GM12873 (cell line): ENCODE data around the gene OVCA2.
A peak's percentile ranks its signal among the peaks of the same experiment; 100 is the strongest.

Source experiments
- TF ChIP-seq, protein P1 (sequence below): IDR thresholded peaks from 2 replicates; pipeline ENCODE4 v1.5.1; 2012; ENCODE audit warnings: low read depth, mild to moderate bottlenecking, moderate library complexity, low read length, control low read depth; ENCODE audit not compliant: insufficient read depth; ENCODE audit errors: missing control alignments

OVCA2 gene

DNA sequence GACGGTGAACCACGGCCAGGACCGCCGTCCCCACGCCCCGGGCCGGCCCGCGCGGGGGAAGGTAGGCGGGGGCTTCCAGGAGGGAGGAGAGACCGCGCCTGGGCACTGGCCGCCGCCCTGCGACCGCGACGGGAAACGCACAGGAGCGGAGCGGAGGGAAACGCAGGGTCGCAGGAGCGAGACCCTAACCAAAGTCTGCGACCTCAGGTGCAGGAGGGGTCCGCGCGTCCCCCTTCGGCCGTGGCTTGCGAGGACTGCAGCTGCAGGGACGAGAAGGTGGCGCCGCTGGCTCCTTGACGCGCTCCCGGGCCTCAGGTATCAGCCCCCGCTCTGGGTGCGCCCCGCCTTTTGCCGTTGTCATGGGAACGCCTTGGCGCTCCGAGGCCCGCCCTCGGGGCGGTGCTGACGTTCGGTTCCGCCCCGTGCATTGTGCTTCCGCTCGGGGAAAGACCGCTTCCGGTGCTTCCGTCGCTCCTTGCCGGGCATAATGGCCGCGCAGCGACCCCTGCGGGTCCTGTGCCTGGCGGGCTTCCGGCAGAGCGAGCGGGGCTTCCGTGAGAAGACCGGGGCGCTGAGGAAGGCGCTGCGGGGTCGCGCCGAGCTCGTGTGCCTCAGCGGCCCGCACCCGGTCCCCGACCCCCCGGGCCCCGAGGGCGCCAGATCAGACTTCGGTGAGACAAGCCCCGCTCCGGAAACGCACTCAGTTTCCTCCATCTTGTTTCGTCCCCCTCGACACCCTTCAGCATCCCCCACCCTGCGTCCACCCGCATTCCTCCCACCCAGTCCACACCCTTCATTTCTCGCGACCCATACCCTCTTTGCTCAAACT, at the start of gene OVCA2:
Gene OVCA2 (plus strand): TSS at position 462 of the 829 bp plus-strand sequence. CDS start 26 bp downstream, at position 488.
- TF ChIP-seq, protein P1, sequence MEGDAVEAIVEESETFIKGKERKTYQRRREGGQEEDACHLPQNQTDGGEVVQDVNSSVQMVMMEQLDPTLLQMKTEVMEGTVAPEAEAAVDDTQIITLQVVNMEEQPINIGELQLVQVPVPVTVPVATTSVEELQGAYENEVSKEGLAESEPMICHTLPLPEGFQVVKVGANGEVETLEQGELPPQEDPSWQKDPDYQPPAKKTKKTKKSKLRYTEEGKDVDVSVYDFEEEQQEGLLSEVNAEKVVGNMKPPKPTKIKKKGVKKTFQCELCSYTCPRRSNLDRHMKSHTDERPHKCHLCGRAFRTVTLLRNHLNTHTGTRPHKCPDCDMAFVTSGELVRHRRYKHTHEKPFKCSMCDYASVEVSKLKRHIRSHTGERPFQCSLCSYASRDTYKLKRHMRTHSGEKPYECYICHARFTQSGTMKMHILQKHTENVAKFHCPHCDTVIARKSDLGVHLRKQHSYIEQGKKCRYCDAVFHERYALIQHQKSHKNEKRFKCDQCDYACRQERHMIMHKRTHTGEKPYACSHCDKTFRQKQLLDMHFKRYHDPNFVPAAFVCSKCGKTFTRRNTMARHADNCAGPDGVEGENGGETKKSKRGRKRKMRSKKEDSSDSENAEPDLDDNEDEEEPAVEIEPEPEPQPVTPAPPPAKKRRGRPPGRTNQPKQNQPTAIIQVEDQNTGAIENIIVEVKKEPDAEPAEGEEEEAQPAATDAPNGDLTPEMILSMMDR, result peak; percentile 55

GRCh38 chr17:1992541-1992940, 49.3 kb upstream of the OVCA2 start:
- TF ChIP-seq, protein P1, result no peak

GRCh38 chr17:1994707-1995106, 47.1 kb upstream of the OVCA2 start:
- TF ChIP-seq, protein P1, result no peak

GRCh38 chr17:1995321-1995892, 46.4 kb upstream of the OVCA2 start:
- TF ChIP-seq, protein P1, result no peak

DNA sequence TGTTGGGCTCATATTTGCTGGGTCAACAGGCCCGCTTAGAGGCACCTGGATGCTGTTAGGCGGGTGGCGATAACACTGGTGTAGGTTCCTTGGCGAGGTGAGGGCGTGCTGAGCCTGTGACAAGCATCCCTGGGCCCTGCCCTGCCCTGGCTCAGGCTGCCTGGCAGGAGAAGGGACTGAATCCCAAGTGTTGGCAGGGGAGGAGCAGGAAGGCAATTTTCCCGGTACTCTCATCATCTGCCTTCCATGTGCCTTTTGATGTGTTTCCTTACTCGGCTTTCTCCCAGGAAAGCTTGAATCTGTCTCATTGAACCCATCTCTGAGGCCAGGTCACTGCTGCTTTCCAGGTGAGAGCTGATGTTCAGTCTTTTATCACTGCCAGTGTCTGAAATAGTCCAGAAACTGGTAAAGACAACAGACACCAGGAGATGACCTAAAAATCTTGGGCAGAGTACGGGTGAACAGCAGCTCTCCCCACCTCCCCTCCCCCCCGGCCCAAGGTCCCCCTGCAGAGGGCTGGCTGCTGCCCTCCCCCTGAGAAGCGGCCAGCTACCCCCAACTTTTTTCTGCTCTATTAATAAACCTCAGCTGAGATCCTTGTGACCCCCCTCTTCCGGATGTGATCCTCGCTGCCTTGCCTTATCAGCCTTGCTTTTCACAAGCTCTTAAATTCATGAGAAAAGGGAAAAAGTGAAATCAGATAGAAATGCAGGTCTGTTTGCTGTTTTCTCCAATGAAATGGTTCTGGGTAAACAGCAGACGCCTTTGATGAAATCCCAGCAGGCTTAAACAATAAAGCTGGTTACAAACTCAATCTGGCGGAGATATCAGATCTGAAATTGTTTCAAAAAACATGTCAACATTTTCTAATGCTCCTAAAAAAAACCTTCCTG, 45.7 kb upstream of the OVCA2 start:
- TF ChIP-seq, protein P1, result no peak

GRCh38 chr17:1996800-1997288, 45.0 kb upstream of the OVCA2 start:
- TF ChIP-seq, protein P1, result no peak
